Panc1 (cell line): ENCODE data around the gene CWF19L2. TPM values are rescaled to one million over a fixed set of nuclear protein-coding genes. Genes with fewer than 3 reads are reported as not detected.

Experiments
- ATAC-seq: fragments of 200-7000 bp; cut with Tn5 transposase; 2 replicates; pipeline ENCODE4 v1.9.1; 2020; ENCODE audit warnings: mild to moderate bottlenecking, moderate library complexity
- BruUV-seq: library from RNA; stranded (reverse); fragments of 400-500 nt; replicated peaks from 2 replicates; lab custom pipeline; 2021; lab: Mats Ljungman, UMichigan
- CTCF ChIA-PET: fragments of 300-600 bp; sonication (Branson Sonifier 250); formaldehyde crosslinking; loops from one replicate; lab custom pipeline; 2022; ENCODE audit warnings: antibody characterized with exemption; lab: Charles Lee
- POLR2A ChIA-PET: fragments of 300-600 bp; sonication (Branson Sonifier 250); formaldehyde crosslinking; loops from one replicate; lab custom pipeline; 2022; ENCODE audit warnings: antibody characterized with exemption; lab: Charles Lee
- DNase-seq: peaks from one replicate; pipeline ENCODE4 v3.0.0-alpha.2; 2010; ENCODE audit warnings: low read depth, low spot score
- H3K27ac ChIP-seq: 2 replicates; pipeline ENCODE4 v1.5.1; 2011; ENCODE audit warnings: mild to moderate bottlenecking, low read length, inconsistent platforms
- H3K27me3 ChIP-seq: fragments of 200-500 bp; sonication (Bioruptor generic); 2 replicates; pipeline ENCODE4 v1.6.0; 2014; ENCODE audit warnings: low read length, inconsistent platforms; ENCODE audit not compliant: control insufficient read depth, insufficient read depth
- H3K36me3 ChIP-seq: fragments of 200-500 bp; sonication (Bioruptor generic); 2 replicates; pipeline ENCODE4 v1.5.1; 2014; ENCODE audit warnings: inconsistent platforms, mild to moderate bottlenecking, low read length, moderate library complexity; ENCODE audit not compliant: control insufficient read depth, insufficient read depth
- H3K4me1 ChIP-seq: 2 replicates; pipeline ENCODE4 v1.5.1; 2011; ENCODE audit warnings: inconsistent platforms, mild to moderate bottlenecking, low read length, moderate library complexity; ENCODE audit not compliant: control insufficient read depth, insufficient read depth
- H3K4me3 ChIP-seq, 2 experiments: 2 replicates each; pipeline ENCODE4 v1.5.1; 2011 to 2012; ENCODE audit warnings: low read depth in 2 of 2, low read length in 2 of 2, mild to moderate bottlenecking in 2 of 2, inconsistent platforms in 1 of 2, moderate library complexity in 1 of 2
- H3K9me3 ChIP-seq: fragments of 200-500 bp; sonication (Bioruptor generic); 2 replicates; pipeline ENCODE4 v1.5.1; 2014; ENCODE audit warnings: low read depth, mild to moderate bottlenecking, inconsistent platforms, low read length, moderate library complexity; ENCODE audit not compliant: control insufficient read depth, insufficient read depth
- CTCF ChIP-seq: fragments of 450-650 bp; IDR thresholded peaks from 2 replicates; pipeline ENCODE4 v1.5.1; 2017; ENCODE audit warnings: mild to moderate bottlenecking
- POLR2AphosphoS5 ChIP-seq: IDR thresholded peaks from 2 replicates; pipeline ENCODE4 v1.6.1; 2012; ENCODE audit warnings: mild to moderate bottlenecking, low read depth, low read length, moderate library complexity
- SIN3A ChIP-seq: IDR thresholded peaks from 2 replicates; pipeline ENCODE4 v1.6.1; 2012; ENCODE audit warnings: low read depth, mild to moderate bottlenecking, low read length, moderate library complexity, borderline replicate concordance; ENCODE audit not compliant: insufficient read depth
- TCF7L2 ChIP-seq: IDR thresholded peaks from 2 replicates; pipeline ENCODE4 v1.6.1; 2011; ENCODE audit warnings: mild to moderate bottlenecking, low read depth, low read length, inconsistent platforms
- in situ Hi-C: cut with HindIII; loops from 2 replicates; pipeline ENCODE4 v1.10.0; 2016; ENCODE audit warnings: low sequenced_read_pairs, low pct_unique_long_range_greater_than_20kb
- intact Hi-C: fragments of 100-400 bp; cut with micrococcal nuclease; formaldehyde crosslinking; loops from one replicate; pipeline ENCODE4 v1.10.0; 2022; ENCODE audit not compliant: unreplicated experiment
- total RNA-seq: library from RNA; stranded (reverse); gene quantifications from one replicate; pipeline ENCODE4 v1.2.1, GENCODE V29; 2021; ENCODE audit not compliant: unreplicated experiment
- TF ChIP-seq, protein P1 (sequence below), 2 experiments: IDR thresholded peaks; 2 replicates each; pipeline ENCODE4 v1.6.1; 2011 to 2012; ENCODE audit warnings: low read depth in 2 of 2, control low read depth in 1 of 2, low read length in 1 of 2, mild to moderate bottlenecking in 1 of 2, moderate library complexity in 1 of 2; ENCODE audit not compliant: insufficient read depth in 1 of 2

CWF19L2 gene
- total RNA-seq, 1 experiment from 2014 or later: 11.1 TPM

DNA sequence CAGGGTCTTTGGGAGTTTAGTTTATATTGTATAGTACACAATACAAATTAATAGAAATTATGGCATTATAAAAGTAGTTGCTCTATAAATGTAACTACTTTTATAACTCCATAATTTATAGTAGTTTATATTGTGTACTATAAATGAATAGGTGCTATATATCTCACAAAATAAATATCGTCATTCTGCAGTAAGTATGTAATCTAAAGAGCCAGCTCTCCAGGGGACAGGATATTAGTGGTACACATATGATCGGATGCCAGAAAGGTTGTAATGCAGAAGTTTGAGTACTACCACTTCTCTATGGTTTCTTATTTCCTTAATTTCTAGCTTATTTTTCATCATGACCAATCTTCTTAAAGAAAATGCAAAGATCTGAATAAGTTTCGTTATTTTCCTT lies 20.2 kb upstream of the CWF19L2 start:
- ChIA-PET CTCF (no interaction called here), POLR2A (no interaction called here)

DNA sequence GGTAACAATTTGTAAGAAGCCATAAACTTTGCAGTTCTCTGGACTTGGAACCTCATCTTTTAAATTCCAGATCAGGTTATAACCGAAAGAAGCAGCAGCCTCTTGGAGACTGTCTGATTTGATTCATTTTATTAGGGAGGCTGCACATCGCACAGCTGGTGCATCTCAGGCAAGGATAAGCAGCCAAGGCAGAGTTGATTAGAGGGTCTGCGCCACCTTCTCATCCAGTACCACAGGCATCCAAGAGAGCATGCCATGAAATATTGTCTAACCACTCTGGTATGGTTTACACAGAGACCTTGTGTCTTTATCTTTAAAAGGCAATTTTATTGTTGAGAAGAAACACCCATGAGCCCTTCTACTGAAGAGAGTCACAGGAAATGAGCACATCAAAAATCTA lies 16.2 kb upstream of the CWF19L2 start:
- H3K9me3 ChIP-seq: no peaks in the 10 kb centered on the region
- in situ Hi-C loops (no loop called here), intact Hi-C loops (no loop called here)
- ATAC-seq: no peak
- no peaks in the 10 kb centered on the region for H3K36me3 ChIP-seq
- H3K4me3 ChIP-seq: no peak overlapping the region
- POLR2A ChIA-PET: interaction anchor here (0.7 kb wide), 1 partner anchor 17 kb away, joined by 3 read pairs; no protein-coding TSS in a partner anchor
- CTCF ChIA-PET: no interaction called here
- no peak overlapping the region for H3K27ac ChIP-seq
- TF ChIP-seq TCF7L2 (no peak), POLR2AphosphoS5 (no peak), CTCF (no peak), SIN3A (no peak)
- TF ChIP-seq, protein P1, sequence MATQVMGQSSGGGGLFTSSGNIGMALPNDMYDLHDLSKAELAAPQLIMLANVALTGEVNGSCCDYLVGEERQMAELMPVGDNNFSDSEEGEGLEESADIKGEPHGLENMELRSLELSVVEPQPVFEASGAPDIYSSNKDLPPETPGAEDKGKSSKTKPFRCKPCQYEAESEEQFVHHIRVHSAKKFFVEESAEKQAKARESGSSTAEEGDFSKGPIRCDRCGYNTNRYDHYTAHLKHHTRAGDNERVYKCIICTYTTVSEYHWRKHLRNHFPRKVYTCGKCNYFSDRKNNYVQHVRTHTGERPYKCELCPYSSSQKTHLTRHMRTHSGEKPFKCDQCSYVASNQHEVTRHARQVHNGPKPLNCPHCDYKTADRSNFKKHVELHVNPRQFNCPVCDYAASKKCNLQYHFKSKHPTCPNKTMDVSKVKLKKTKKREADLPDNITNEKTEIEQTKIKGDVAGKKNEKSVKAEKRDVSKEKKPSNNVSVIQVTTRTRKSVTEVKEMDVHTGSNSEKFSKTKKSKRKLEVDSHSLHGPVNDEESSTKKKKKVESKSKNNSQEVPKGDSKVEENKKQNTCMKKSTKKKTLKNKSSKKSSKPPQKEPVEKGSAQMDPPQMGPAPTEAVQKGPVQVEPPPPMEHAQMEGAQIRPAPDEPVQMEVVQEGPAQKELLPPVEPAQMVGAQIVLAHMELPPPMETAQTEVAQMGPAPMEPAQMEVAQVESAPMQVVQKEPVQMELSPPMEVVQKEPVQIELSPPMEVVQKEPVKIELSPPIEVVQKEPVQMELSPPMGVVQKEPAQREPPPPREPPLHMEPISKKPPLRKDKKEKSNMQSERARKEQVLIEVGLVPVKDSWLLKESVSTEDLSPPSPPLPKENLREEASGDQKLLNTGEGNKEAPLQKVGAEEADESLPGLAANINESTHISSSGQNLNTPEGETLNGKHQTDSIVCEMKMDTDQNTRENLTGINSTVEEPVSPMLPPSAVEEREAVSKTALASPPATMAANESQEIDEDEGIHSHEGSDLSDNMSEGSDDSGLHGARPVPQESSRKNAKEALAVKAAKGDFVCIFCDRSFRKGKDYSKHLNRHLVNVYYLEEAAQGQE (IDR thresholded peaks at IDR 0.05; ENCODE audit: insufficient read depth in 1 of 2, low read depth in 2 of 2, low read length in 1 of 2): no peak
- H3K4me1 ChIP-seq: no peaks in the 10 kb centered on the region
- BruUV-seq: no TSS peak
- no peak for DNase-seq
- H3K27me3 ChIP-seq: peaks cover 11% of the 10 kb centered on the region

More for the DNA sequence above, 20.2 kb upstream of the CWF19L2 start:
- intact Hi-C loops: no loop called here
- no peak for DNase-seq
- peaks cover 11% of the 10 kb centered on the region; the same call in 1 of the 2 replicates for H3K27me3 ChIP-seq
- no peak overlapping the region for H3K4me3 ChIP-seq
- no TSS peak for BruUV-seq
- in situ Hi-C loops: no loop called here
- H3K36me3 ChIP-seq: no peaks in the 10 kb centered on the region
- H3K4me1 ChIP-seq: no peaks in the 10 kb centered on the region
- no peak for TF ChIP-seq SIN3A
- TF ChIP-seq, protein P1 (IDR thresholded peaks at IDR 0.05; ENCODE audit: insufficient read depth in 1 of 2, low read depth in 2 of 2, low read length in 1 of 2): no peak
- TF ChIP-seq CTCF: no peak
- no peak for TF ChIP-seq TCF7L2
- no peak for TF ChIP-seq POLR2AphosphoS5
- no peak for ATAC-seq
- H3K9me3 ChIP-seq: no peaks in the 10 kb centered on the region
- H3K27ac ChIP-seq: no peak overlapping the region
